Mesenchymal stem cell (in vitro differentiated cells and primary cell): ENCODE data around the gene TREM2.
A peak's percentile ranks its signal among the peaks of the same experiment; 100 is the strongest.

Experiments
- DNase-seq: peaks from one replicate; pipeline ENCODE4 v3.0.0-alpha.2; 2013
- H2AFZ ChIP-seq: one replicate; pipeline ENCODE4 v1.6.1; 2013; ENCODE audit warnings: low read depth, mild to moderate bottlenecking, control low read depth, inconsistent platforms, low read length, moderate library complexity
- H2AK5ac ChIP-seq: 2 replicates; pipeline ENCODE4 v1.6.1; 2013; ENCODE audit warnings: low read length, moderate library complexity, mild to moderate bottlenecking, inconsistent platforms; ENCODE audit not compliant: severe bottlenecking
- H2BK120ac ChIP-seq: one replicate; pipeline ENCODE4 v1.6.1; 2013; ENCODE audit warnings: low read depth, mild to moderate bottlenecking, inconsistent platforms, low read length, moderate library complexity
- H2BK12ac ChIP-seq, 2 experiments: one replicate each; pipeline ENCODE4 v1.6.1; 2013; ENCODE audit warnings: inconsistent platforms in 2 of 2, low read length in 2 of 2, mild to moderate bottlenecking in 2 of 2, moderate library complexity in 2 of 2, control low read depth in 1 of 2
- H2BK15ac ChIP-seq: one replicate; pipeline ENCODE4 v1.6.1; 2013; ENCODE audit warnings: mild to moderate bottlenecking, low read depth, inconsistent platforms; ENCODE audit not compliant: poor library complexity, severe bottlenecking
- H2BK5ac ChIP-seq: 2 replicates; pipeline ENCODE4 v1.6.1; 2013; ENCODE audit warnings: low read depth, mild to moderate bottlenecking, low read length, control low read depth, inconsistent platforms; ENCODE audit not compliant: poor library complexity, severe bottlenecking
- H3K14ac ChIP-seq, 2 experiments: one replicate each; pipeline ENCODE4 v1.6.1; 2013; ENCODE audit warnings: inconsistent platforms in 2 of 2, low read length in 2 of 2, control low read depth in 1 of 2, mild to moderate bottlenecking in 1 of 2, moderate library complexity in 1 of 2
- H3K18ac ChIP-seq, 2 experiments: one replicate each; pipeline ENCODE4 v1.6.1; 2013; ENCODE audit warnings: inconsistent platforms in 2 of 2, low read length in 2 of 2, control low read depth in 1 of 2, low read depth in 1 of 2, mild to moderate bottlenecking in 1 of 2
- H3K23ac ChIP-seq, 2 experiments: one replicate each; pipeline ENCODE4 v1.6.1; 2013; ENCODE audit warnings: inconsistent platforms in 2 of 2, low read length in 2 of 2, mild to moderate bottlenecking in 2 of 2, moderate library complexity in 2 of 2, control low read depth in 1 of 2
- H3K27ac ChIP-seq: 2 replicates; pipeline ENCODE4 v1.5.1; 2013; ENCODE audit warnings: mild to moderate bottlenecking, moderate library complexity, low read length, control low read depth, inconsistent platforms; ENCODE audit not compliant: poor library complexity, severe bottlenecking
- H3K27me3 ChIP-seq, 2 experiments: 2 replicates each; pipeline versions ENCODE4 v1.6.1 to v1.7.0; 2013; ENCODE audit warnings: low read length in 2 of 2, mild to moderate bottlenecking in 2 of 2, moderate library complexity in 2 of 2, control low read depth in 1 of 2, inconsistent platforms in 1 of 2; ENCODE audit not compliant: control insufficient read depth in 1 of 2, insufficient read depth in 1 of 2
- H3K36me3 ChIP-seq, 2 experiments: 2 replicates each; pipeline versions ENCODE4 v1.6.1 to v1.7.0; 2013; ENCODE audit warnings: low read length in 2 of 2, control low read depth in 1 of 2, inconsistent platforms in 1 of 2, low read depth in 1 of 2, mild to moderate bottlenecking in 1 of 2; ENCODE audit not compliant: insufficient read depth in 2 of 2, control insufficient read depth in 1 of 2
- H3K4ac ChIP-seq, 2 experiments: one replicate each; pipeline ENCODE4 v1.6.1; 2013; ENCODE audit warnings: inconsistent platforms in 2 of 2, low read length in 2 of 2, mild to moderate bottlenecking in 2 of 2, moderate library complexity in 2 of 2, control low read depth in 1 of 2, low read depth in 1 of 2
- H3K4me1 ChIP-seq: 2 replicates; pipeline ENCODE4 v1.6.1; 2013; ENCODE audit warnings: low read depth, low read length, control low read depth; ENCODE audit not compliant: control insufficient read depth, insufficient read depth
- H3K4me2 ChIP-seq: 2 replicates; pipeline ENCODE4 v1.6.1; 2013; ENCODE audit warnings: low read length, mild to moderate bottlenecking, inconsistent platforms; ENCODE audit not compliant: poor library complexity, severe bottlenecking
- H3K4me3 ChIP-seq, 2 experiments: 2 replicates each; pipeline versions ENCODE4 v1.5.1 to v1.7.0; 2013; ENCODE audit warnings: low read length in 2 of 2, mild to moderate bottlenecking in 2 of 2, control low read depth in 1 of 2, low read depth in 1 of 2; ENCODE audit not compliant: insufficient read depth in 1 of 2
- H3K79me1 ChIP-seq: replicated peaks from 2 replicates; pipeline ENCODE4 v1.6.1; 2013; ENCODE audit warnings: mild to moderate bottlenecking, control low read depth, low read length, inconsistent platforms; ENCODE audit not compliant: poor library complexity, severe bottlenecking
- H3K9ac ChIP-seq: 2 replicates; pipeline ENCODE4 v1.7.0; 2013; ENCODE audit warnings: mild to moderate bottlenecking, low read length, moderate library complexity
- H3K9me3 ChIP-seq: 2 replicates; pipeline ENCODE4 v1.7.0; 2013; ENCODE audit warnings: mild to moderate bottlenecking, low read length; ENCODE audit not compliant: control insufficient read depth
- H4K8ac ChIP-seq: one replicate; pipeline ENCODE4 v1.6.1; 2013; ENCODE audit warnings: inconsistent platforms, mild to moderate bottlenecking, low read length, moderate library complexity
- H4K91ac ChIP-seq: one replicate; pipeline ENCODE4 v1.6.1; 2013; ENCODE audit warnings: mild to moderate bottlenecking, low read length, inconsistent platforms
- WGBS: methylation state at CpG from one replicate; pipeline ENCODE4 v1.1.7; 2013; ENCODE audit warnings: mixed read lengths; 5-methylcytosine and 5-hydroxymethylcytosine counted together

The TREM2 gene

DNA sequence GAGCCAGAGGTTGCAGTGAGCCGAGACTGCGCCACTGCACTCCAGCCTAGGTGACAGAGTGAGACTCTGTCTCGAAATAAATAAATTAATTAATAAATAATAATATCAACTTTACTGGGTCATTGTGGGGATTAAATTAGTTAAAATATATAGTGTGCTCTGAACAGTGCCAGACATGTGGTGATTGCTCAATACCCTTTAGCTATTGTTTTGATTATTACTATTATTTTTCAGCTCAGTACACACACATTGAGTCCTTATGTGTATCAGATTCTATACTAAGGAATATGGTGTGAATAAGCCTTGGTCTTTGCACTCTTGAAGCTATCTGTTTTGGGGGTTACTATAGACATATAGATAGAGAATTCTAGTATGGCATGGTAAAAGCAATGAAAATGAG is 37.6 kb downstream of the TREM2 start:
- no peak for DNase-seq
- WGBS: no CpG with 5 or more reads among the region's 3 CpGs

DNA sequence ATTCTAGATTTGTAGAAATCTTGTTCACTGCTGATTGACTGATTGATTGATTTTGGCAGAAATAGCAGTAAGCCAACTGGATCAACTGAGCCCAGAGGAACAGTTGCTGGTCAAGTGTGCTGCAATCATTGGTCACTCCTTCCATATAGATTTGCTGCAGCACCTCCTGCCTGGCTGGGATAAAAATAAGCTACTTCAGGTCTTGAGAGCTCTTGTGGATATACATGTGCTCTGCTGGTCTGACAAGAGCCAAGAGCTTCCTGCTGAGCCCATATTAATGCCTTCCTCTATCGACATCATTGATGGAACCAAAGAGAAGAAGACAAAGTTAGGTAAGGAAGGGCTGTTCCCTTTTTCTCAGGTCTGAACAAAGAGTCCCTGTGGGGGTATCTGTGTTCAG is 40.0 kb downstream of the TREM2 start:
- no peak overlapping the region for H3K23ac ChIP-seq
- no peak overlapping the region for H2AFZ ChIP-seq
- no peak overlapping the region for H3K27ac ChIP-seq
- H3K4me2 ChIP-seq: no peak overlapping the region
- no peak overlapping the region for H3K4me3 ChIP-seq
- no peaks in the 10 kb centered on the region for H3K4me1 ChIP-seq
- no peak overlapping the region for H3K14ac ChIP-seq
- no peak overlapping the region for H3K9ac ChIP-seq
- no peak overlapping the region for H2BK15ac ChIP-seq
- no peak overlapping the region for H2BK5ac ChIP-seq
- no peak overlapping the region for H4K91ac ChIP-seq
- no peaks in the 10 kb centered on the region for H3K9me3 ChIP-seq
- H2BK120ac ChIP-seq: no peak overlapping the region
- no peaks in the 10 kb centered on the region for H3K36me3 ChIP-seq
- H3K18ac ChIP-seq: no peak overlapping the region
- no peak overlapping the region for H2AK5ac ChIP-seq
- no peaks in the 10 kb centered on the region for H3K27me3 ChIP-seq
- DNase-seq: no peak
- no peak overlapping the region for H3K4ac ChIP-seq
- no peaks in the 10 kb centered on the region for H3K79me1 ChIP-seq
- H4K8ac ChIP-seq: no peak overlapping the region
- no peak overlapping the region for H2BK12ac ChIP-seq
- 100% methylated on average over 1 of the region's 1 CpG for WGBS

More for the DNA sequence above, 37.6 kb downstream of the TREM2 start:
- H2BK15ac ChIP-seq: no peak overlapping the region
- H3K14ac ChIP-seq: no peak overlapping the region
- no peaks in the 10 kb centered on the region for H3K9me3 ChIP-seq
- no peak overlapping the region for H3K4me3 ChIP-seq
- H3K18ac ChIP-seq: no peak overlapping the region
- H2BK120ac ChIP-seq: no peak overlapping the region
- no peak overlapping the region for H4K8ac ChIP-seq
- H2AFZ ChIP-seq: no peak overlapping the region
- H3K36me3 ChIP-seq: no peaks in the 10 kb centered on the region
- no peak overlapping the region for H3K27ac ChIP-seq
- H3K27me3 ChIP-seq: no peaks in the 10 kb centered on the region
- no peak overlapping the region for H2AK5ac ChIP-seq
- no peak overlapping the region for H4K91ac ChIP-seq
- no peak overlapping the region for H2BK5ac ChIP-seq
- H3K4ac ChIP-seq: no peak overlapping the region
- no peak overlapping the region for H2BK12ac ChIP-seq
- H3K4me1 ChIP-seq: no peaks in the 10 kb centered on the region
- H3K23ac ChIP-seq: no peak overlapping the region
- no peak overlapping the region for H3K4me2 ChIP-seq
- H3K79me1 ChIP-seq: no peaks in the 10 kb centered on the region
- H3K9ac ChIP-seq: no peak overlapping the region

DNA sequence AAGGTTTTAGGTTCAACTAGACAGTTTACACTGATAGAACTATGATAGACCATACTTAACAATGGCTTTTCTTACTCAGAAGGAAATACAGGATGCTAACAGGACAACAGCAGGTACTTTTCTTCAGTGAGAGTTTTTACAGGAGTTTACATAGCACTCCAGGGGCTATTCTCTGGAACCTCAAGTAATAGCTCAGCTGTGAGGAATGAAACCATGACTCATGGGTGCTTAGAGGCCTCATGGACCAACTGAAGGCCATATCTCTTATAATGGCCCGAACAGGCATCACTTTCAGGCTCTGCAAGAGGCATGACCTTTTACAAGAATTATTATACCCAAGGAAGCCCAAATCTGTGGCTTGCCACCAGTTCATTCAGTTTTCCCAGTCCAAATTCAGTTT is 40.5 kb downstream of the TREM2 start:
- Histone ChIP-seq H3K4me2 (no peak overlapping the region), H3K4ac (no peak overlapping the region), H3K79me1 (no peaks in the 10 kb centered on the region), H3K27ac (no peak overlapping the region), H2AFZ (no peak overlapping the region), H2AK5ac (no peak overlapping the region), H4K91ac (no peak overlapping the region), H3K14ac (no peak overlapping the region), H2BK5ac (no peak overlapping the region), H3K27me3 (no peaks in the 10 kb centered on the region), H3K23ac (no peak overlapping the region), H2BK120ac (no peak overlapping the region), H3K4me1 (no peaks in the 10 kb centered on the region), H2BK12ac (no peak overlapping the region), H2BK15ac (no peak overlapping the region), H3K4me3 (no peak overlapping the region), H3K18ac (no peak overlapping the region), H3K9ac (no peak overlapping the region), H4K8ac (no peak overlapping the region), H3K9me3 (no peaks in the 10 kb centered on the region), H3K36me3 (no peaks in the 10 kb centered on the region)
- 89% methylated on average over 1 of the region's 1 CpG for WGBS
- peak; percentile 17 for DNase-seq

DNA sequence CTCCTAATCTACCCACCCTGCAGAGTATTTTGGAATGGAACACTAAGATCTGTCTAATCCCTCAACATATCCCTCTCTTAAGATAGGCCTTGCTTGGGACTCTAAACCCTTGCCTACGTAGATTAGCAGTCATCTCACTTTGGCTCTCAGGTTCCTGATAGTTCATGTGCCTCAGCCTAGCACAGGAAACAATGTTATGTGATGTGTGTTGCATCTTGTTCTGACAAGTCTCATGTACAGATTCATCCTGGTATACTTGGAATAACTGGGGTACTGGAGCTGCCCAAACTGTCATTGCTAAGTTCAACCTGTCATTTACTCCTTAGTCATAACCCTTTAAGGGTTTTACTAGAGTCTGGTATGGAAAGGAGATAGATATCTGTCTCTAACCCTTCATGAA is 42.9 kb downstream of the TREM2 start:
- Histone ChIP-seq H2AK5ac (no peak overlapping the region), H3K9me3 (no peaks in the 10 kb centered on the region), H2BK120ac (no peak overlapping the region), H3K79me1 (no peaks in the 10 kb centered on the region), H3K27me3 (no peaks in the 10 kb centered on the region), H3K4me3 (no peak overlapping the region), H3K4ac (no peak overlapping the region), H2AFZ (no peak overlapping the region), H2BK12ac (no peak overlapping the region), H3K4me2 (no peak overlapping the region), H2BK5ac (no peak overlapping the region), H2BK15ac (no peak overlapping the region), H3K23ac (no peak overlapping the region), H3K36me3 (no peaks in the 10 kb centered on the region), H4K91ac (no peak overlapping the region), H3K18ac (no peak overlapping the region), H3K27ac (no peak overlapping the region), H4K8ac (no peak overlapping the region), H3K4me1 (no peaks in the 10 kb centered on the region), H3K14ac (no peak overlapping the region), H3K9ac (no peak overlapping the region)
- 80% methylated on average over 1 of the region's 1 CpG for WGBS
- no peak for DNase-seq
